Tibial nerve (tissue), 3 donors: ENCODE data around the gene CWC25.

Experiments
- POLR2A ChIP-seq, 2 donors: fragments of 450-650 bp; IDR thresholded peaks; one replicate each; pipeline ENCODE4 v1.6.1; 2017; ENCODE audit warnings: antibody characterized with exemption in 2 of 2, mild to moderate bottlenecking in 2 of 2, moderate library complexity in 2 of 2
- TF ChIP-seq, protein P1 (sequence below), 5 experiments: fragments of 200-600 bp in 3 of 5; fragments of 450-650 bp in 2 of 5; sonication (generic) in 3 of 5; IDR thresholded peaks; one replicate each; pipeline ENCODE4 v1.5.1; 2016 to 2019; ENCODE audit warnings: antibody characterized with exemption in 5 of 5, mild to moderate bottlenecking in 3 of 5, moderate library complexity in 2 of 5

DNA sequence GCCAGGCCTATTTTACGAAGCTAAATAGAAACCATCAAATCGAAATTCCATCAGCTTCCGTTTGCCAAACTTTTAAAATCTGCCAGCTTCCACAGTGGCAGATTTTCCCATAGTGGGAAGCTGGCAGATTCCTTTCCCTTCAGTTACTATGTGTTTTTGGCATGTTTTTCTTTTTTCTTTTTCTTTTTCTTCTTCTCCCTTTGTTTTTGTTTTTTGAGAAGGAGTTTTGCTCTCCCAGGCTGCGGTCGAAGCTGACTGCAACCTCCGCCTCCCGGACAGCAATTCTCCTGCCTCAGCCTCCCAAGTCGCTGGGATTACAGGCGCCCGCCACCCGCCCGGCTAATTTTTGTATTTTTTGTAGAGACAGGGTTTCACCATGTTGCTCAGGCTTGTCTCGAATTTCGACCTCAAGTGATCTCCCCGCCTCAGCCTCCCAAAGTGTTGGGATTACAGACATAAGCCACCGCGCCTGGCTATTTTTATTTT is 684 bp upstream of the CWC25 start:
- TF ChIP-seq, protein P1, sequence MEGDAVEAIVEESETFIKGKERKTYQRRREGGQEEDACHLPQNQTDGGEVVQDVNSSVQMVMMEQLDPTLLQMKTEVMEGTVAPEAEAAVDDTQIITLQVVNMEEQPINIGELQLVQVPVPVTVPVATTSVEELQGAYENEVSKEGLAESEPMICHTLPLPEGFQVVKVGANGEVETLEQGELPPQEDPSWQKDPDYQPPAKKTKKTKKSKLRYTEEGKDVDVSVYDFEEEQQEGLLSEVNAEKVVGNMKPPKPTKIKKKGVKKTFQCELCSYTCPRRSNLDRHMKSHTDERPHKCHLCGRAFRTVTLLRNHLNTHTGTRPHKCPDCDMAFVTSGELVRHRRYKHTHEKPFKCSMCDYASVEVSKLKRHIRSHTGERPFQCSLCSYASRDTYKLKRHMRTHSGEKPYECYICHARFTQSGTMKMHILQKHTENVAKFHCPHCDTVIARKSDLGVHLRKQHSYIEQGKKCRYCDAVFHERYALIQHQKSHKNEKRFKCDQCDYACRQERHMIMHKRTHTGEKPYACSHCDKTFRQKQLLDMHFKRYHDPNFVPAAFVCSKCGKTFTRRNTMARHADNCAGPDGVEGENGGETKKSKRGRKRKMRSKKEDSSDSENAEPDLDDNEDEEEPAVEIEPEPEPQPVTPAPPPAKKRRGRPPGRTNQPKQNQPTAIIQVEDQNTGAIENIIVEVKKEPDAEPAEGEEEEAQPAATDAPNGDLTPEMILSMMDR (IDR thresholded peaks at IDR 0.05): no peak
- no peak for TF ChIP-seq POLR2A (IDR thresholded peaks at IDR 0.05)
